ENCODE measurements around the gene PTGIR. TPM values are rescaled to one million over a fixed set of nuclear protein-coding genes. Genes with fewer than 3 reads are reported as not detected.

The PTGIR gene
- total and polyA plus RNA-seq, 2 of the 4 experiments (the other 2 are of a cell fraction) = 0.54 to 5.3 TPM

DNA sequence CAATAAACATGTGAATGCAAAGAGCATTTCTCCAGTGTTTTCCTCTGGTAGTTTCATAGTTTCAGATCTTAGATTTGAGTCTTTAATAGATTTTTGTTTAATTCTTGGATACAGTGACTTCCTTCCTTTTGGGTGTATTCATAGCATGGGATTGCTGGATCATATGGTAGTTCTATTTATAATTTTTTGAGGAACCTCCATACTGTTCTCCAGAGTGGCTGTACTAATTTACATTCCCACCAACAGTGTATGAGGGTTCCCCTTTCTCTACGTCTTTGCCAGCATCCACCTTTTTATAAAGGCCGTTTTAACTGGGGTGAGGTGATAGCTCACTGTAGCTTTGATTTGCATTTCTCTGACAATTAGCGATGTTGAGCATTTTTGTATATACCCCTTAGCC, 33.0 kb downstream of the PTGIR start:
- no CpG with 5 or more reads among the region's 3 CpGs for WGBS, 2 experiments (ENCODE audit: extremely low coverage in 2 of 2, insufficient read length in 1 of 2)
- no peak for DNase-seq
- no peaks in the 10 kb centered on the region for H3K36me3 ChIP-seq (ENCODE audit: control insufficient read depth, insufficient read depth, low read length)

More for the DNA sequence above, 33.0 kb downstream of the PTGIR start:
- Histone ChIP-seq H3K9me3 (ENCODE audit: control insufficient read depth, insufficient read depth, low read length) (no peaks in the 10 kb centered on the region), H3K4me1 (ENCODE audit: control insufficient read depth, insufficient read depth, low read length) (no peaks in the 10 kb centered on the region), H2BK120ac (ENCODE audit: low read depth, low read length) (no peak overlapping the region), H3K9ac (ENCODE audit: low read depth, low read length) (no peak overlapping the region), H3K4me3 (ENCODE audit: insufficient read depth, low read depth, low read length) (no peak overlapping the region), H3K14ac (replicated peaks; ENCODE audit: low read depth, low read length) (no peak overlapping the region), H4K8ac (ENCODE audit: low read depth in 2 of 2, low read length in 2 of 2) (no peak overlapping the region), H2BK15ac (ENCODE audit: low read depth, low read length) (no peak overlapping the region), H4K20me1 (ENCODE audit: insufficient read depth, low read length) (no peaks in the 10 kb centered on the region), H2AK9ac (replicated peaks; ENCODE audit: low read depth, low read length, poor library complexity) (no peak overlapping the region), H2BK20ac (ENCODE audit: low read depth, low read length) (no peak overlapping the region), H2AK5ac (ENCODE audit: low read depth, low read length) (no peak overlapping the region), H4K5ac (ENCODE audit: low read depth, low read length) (no peak overlapping the region), H3K18ac (ENCODE audit: low read depth, low read length) (no peak overlapping the region), H3K79me1 (ENCODE audit: low read depth in 1 of 2, low read length in 2 of 2) (no peaks in the 10 kb centered on the region), H3K27ac (ENCODE audit: insufficient read depth, low read length) (no peak overlapping the region), H2AFZ (replicated peaks; ENCODE audit: low read length, poor library complexity) (no peak overlapping the region), H3K4me2 (ENCODE audit: low read depth, low read length) (no peak overlapping the region), H4K91ac (ENCODE audit: insufficient read depth, low read depth, low read length) (no peak overlapping the region), H2BK5ac (ENCODE audit: low read depth, low read length, poor library complexity, severe bottlenecking) (no peak overlapping the region), H3K23ac (ENCODE audit: low read depth, low read length) (no peak overlapping the region), H3K56ac (ENCODE audit: extremely low read depth, insufficient read depth, low read length) (no peak overlapping the region), H3K27me3 (ENCODE audit: control insufficient read depth, insufficient read depth, low read length) (no peaks in the 10 kb centered on the region), H3K4ac (ENCODE audit: low read depth, low read length) (no peak overlapping the region), H3K9me1 (ENCODE audit: insufficient read depth, low read length) (no peaks in the 10 kb centered on the region)
- in situ Hi-C loops (cut with MboI; ENCODE audit: low sequenced_read_pairs) (no loop called here), dilution Hi-C loops (cut with HindIII; ENCODE audit: low sequenced_read_pairs, unreplicated experiment) (no loop called here), intact Hi-C loops (cut with micrococcal nuclease) (no loop called here)
- BruUV-seq (replicated peaks) = no TSS peak
- ChIA-PET CTCF (no interaction called here), POLR2A (ENCODE audit: unreplicated experiment) (no interaction called here)
- TF ChIP-seq MXI1 (IDR thresholded peaks at IDR 0.05; ENCODE audit: borderline replicate concordance, low read depth, low read length) (no peak), USF2 (IDR thresholded peaks at IDR 0.05; ENCODE audit: low read depth, low read length) (no peak), CEBPB (IDR thresholded peaks at IDR 0.05; ENCODE audit: low read depth, low read length) (no peak), CTCF (conservative IDR thresholded peaks at IDR 0.05; ENCODE audit: low read depth, low read length) (no peak), POLR2A (IDR thresholded peaks at IDR 0.05; ENCODE audit: low read depth, low read length) (no peak), MAZ (IDR thresholded peaks at IDR 0.05; ENCODE audit: borderline replicate concordance, low read depth, low read length) (no peak), RFX5 (IDR thresholded peaks at IDR 0.05; ENCODE audit: low read depth, low read length) (no peak), MAFK (IDR thresholded peaks at IDR 0.05; ENCODE audit: low read depth, low read length) (no peak), SMC3 (IDR thresholded peaks at IDR 0.05; ENCODE audit: low read depth, low read length) (no peak)
- no peak for ATAC-seq (ENCODE audit: low read depth)
